Measurements from ENCODE around the gene FNDC3B.

DNA sequence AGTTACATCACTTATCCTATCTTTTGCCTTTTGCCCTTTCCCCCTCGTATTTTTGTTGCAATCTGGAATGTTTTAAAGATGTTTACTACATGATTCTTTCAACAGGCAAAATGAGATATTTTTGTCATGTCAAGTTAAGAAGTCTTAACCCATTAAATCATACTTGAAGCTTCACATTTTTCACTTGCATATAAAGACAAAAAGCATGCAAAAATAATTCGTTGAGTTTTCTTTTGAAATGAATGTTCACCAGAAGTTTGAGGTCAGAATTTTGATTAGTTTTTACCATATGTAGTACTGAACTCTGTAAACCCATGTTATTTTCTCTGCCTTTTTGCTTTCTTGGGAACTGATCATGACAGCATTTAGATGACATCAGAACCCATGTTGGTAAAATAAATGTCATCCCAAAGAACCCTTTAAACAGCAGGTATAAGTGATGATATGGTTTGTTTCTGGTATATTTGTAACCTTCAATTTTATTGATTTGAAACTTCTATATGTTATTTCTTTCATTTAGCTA lies 220.4 kb downstream of the FNDC3B start:
- TF ChIP-seq, protein P1, sequence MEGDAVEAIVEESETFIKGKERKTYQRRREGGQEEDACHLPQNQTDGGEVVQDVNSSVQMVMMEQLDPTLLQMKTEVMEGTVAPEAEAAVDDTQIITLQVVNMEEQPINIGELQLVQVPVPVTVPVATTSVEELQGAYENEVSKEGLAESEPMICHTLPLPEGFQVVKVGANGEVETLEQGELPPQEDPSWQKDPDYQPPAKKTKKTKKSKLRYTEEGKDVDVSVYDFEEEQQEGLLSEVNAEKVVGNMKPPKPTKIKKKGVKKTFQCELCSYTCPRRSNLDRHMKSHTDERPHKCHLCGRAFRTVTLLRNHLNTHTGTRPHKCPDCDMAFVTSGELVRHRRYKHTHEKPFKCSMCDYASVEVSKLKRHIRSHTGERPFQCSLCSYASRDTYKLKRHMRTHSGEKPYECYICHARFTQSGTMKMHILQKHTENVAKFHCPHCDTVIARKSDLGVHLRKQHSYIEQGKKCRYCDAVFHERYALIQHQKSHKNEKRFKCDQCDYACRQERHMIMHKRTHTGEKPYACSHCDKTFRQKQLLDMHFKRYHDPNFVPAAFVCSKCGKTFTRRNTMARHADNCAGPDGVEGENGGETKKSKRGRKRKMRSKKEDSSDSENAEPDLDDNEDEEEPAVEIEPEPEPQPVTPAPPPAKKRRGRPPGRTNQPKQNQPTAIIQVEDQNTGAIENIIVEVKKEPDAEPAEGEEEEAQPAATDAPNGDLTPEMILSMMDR (IDR thresholded peaks at IDR 0.05): no peak
- TF ChIP-seq POLR2AphosphoS5 (IDR thresholded peaks at IDR 0.05; ENCODE audit: insufficient read depth in 1 of 2, low read depth in 1 of 2): no peak

All from vagina (tissue), 2 donors.